ENCODE results near the gene PPP1R37.

DNA sequence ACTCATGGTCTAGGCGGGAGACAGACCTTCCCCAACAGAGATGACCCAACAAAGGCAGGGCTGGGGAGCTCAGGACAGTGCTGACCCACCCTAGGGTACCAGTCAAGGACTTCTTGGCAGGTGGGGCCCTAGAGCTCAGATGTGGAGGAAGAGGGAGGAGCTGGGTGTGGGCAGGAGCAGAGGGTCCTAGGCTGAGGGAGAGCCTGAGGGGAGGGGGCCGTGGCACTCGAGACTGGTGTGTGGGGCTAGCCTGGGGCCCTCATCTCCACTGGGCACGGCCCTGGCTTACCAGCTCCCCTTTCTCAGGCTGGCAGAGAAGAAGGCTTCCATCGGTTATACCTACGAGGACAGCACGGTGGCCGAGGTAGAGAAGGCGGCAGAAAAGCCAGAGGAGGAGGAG is 35.5 kb upstream of the PPP1R37 start:
- TF ChIP-seq, protein P1, sequence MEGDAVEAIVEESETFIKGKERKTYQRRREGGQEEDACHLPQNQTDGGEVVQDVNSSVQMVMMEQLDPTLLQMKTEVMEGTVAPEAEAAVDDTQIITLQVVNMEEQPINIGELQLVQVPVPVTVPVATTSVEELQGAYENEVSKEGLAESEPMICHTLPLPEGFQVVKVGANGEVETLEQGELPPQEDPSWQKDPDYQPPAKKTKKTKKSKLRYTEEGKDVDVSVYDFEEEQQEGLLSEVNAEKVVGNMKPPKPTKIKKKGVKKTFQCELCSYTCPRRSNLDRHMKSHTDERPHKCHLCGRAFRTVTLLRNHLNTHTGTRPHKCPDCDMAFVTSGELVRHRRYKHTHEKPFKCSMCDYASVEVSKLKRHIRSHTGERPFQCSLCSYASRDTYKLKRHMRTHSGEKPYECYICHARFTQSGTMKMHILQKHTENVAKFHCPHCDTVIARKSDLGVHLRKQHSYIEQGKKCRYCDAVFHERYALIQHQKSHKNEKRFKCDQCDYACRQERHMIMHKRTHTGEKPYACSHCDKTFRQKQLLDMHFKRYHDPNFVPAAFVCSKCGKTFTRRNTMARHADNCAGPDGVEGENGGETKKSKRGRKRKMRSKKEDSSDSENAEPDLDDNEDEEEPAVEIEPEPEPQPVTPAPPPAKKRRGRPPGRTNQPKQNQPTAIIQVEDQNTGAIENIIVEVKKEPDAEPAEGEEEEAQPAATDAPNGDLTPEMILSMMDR (IDR thresholded peaks at IDR 0.05) = no peak
- no peak for TF ChIP-seq POLR2A (IDR thresholded peaks at IDR 0.05)

All from thyroid gland (tissue), 4 donors.